Kidney glomerular epithelial cell (primary cell): ENCODE results near the gene CUL2.
"Not testable (repeated sequence)": the region's sequence is repeated elsewhere in the genome, so short reads cannot be mapped to it uniquely, and the experiment has no call there.

Source experiments
- DNase-seq: peaks from one replicate; lab custom pipeline; 2025; lab: John Stamatoyannopoulos, UW

Gene CUL2

DNA sequence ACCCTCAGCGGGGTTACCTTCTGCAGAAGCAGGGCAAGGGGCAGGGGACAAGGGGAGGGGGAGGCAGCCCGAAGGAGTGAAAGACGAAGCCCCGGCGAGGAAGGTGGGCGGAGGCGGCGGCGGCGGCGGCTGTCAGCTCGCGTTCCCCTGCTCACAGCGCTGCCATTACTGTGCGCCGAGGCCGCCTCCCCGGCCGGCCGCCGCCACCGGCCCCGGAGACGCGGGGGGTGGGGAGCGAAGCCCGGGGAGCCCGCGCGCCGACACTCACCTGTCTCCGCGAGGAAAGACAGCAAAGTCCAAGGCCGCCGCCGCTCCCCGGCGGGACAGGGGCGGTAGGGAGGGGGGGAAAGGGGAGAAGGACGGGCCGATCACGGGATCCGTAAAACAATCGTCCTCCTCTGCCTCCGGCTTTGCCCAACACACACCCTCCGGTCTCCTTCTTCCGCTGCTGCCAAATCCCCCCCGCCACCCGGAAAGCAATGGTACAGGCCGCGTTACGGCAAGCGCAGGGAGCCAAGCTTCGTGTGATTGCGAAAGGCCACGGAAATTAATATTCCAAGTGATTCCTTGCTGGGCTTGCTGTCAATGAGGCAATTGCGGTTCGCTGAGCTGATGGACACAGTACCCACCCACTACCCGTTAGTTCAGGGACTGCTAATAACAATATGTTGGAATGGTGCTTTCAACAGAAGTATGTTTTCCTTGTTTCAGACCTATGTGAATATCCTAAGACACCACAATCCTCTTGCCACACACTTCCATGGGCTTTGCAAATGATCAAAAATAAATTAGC is at the start of gene CUL2:
Gene CUL2, minus strand, starts transcription at position 180 of the 793 bp plus-strand sequence. CDS start 19,024 bp downstream, outside the sequence.
- DNase-seq: peak; percentile 86

DNA sequence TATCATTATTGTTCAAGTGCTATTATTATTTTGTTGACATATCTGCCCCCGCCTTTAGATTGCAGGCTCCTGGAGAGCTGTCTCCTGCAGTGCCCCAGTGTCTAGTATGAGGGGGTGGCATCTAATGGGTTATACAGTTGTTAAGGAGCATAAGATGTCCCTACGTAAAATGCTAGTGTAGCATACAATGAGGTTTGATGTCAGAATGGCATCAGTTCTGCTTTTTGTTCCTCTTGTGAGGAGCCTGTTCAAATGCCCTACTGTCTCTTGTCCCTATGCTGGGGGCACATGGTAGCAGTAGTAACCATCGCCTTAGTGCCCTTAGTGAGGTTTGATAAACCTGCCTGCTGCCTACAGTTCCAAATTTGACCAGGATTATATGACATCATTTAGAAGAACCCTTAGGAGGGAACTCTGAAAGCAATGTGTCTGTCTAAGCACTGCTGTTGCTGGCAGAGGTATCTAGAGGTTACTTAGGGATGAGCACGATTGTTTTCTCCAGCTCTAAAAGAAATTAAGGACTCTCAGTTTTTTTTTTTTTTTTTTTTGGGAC is 46.2 kb upstream of the CUL2 start:
- DNase-seq: no peak

DNA sequence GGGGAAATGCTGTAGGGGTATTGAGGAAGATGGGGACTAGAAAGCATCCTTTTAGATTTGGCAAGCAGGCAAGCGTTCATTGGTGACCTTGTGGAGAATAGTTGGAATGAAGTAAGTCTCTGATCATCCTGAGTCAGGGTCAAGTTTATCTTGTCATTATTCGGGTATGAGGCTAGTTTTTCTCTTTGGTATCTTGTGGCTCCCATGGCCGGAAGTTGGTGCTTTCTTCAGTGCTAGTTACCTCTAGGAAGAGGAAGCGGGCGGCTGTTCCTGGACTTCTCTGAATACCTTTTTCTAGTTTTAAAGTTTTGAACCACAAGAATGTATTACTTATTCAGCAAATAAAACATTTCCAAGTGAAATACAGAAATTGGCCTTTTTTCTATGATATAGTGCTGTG is 45.7 kb upstream of the CUL2 start:
- DNase-seq: no peak

DNA sequence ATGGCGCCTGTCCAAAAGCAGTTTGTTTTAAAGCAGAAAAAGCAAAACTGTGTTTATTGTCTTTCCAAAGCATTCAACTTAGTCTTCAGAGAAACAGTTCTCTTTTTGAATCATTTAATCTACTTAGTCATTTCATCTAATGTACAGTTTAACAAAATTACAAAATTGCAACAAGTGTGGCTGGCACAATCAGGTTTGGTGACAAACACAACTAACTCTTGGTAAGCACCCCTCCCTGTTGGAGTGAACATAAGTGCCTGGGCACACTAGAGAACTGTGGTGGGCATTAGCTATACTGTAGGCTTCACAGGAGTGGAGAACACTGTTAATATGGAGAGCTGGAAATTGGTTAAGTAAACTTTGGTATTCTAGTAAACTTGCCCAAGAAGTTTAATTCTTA is 43.4 kb upstream of the CUL2 start:
- DNase-seq: no peak

DNA sequence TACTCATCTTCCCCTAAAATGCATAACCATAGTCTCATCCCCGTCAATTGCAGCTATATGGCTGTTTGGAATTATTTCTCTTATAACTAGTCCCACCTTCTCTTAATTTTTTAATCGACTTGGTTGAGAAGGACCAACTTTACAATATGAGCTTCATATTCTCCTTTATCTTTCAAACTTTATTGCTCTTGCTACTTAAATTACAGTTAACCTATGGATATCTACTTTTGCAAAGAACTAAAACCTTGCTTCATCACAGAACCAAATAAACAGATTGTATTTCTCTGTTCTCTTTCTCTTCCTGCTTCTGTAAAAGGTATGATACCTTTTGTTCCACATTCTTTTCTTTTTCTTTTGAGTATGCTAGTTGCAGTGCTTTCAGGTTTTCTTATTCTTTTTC is 42.6 kb upstream of the CUL2 start:
- DNase-seq: no peak

DNA sequence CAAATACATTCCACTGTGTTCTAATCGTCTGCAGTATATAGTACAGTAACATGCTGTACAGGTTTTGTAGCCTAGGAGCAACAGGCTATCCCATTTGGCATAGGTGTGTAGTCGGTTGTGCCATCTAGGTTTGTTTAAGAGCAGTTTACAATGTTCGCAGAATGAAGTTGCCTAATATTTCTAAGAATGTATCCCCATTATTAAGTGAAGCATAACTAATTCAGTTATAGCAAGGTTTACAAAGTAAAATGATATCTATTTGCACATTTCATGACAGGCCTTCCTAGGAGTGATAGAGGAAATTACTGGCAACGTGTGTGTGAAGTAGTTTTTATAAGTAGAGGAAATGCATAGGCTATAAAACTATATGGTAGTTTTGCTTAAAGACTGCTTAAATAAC is 40.5 kb upstream of the CUL2 start:
- no peak for DNase-seq

DNA sequence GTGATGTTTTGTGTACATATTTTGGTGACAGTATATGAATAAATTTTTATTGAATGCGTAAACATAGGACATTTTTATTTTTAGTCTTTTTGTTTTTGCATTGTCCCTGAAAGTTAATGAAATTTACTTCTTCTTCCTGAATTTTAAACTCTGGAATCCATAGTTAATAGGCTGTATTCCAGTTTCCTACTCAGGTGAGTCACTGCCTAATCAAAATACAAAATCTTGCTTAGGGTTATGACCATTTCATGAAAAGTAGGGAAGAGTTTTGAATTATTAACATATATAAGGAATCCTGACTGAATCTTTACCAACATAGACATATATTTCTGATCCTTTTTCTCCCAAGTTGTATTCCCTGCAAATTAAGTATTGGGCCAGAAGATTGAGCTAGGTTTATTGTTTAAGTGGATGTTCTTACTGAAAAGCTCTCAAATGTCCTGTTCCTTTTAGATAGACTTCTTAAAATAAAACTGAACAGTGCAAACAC is 39.1 kb upstream of the CUL2 start:
- DNase-seq: no peak

DNA sequence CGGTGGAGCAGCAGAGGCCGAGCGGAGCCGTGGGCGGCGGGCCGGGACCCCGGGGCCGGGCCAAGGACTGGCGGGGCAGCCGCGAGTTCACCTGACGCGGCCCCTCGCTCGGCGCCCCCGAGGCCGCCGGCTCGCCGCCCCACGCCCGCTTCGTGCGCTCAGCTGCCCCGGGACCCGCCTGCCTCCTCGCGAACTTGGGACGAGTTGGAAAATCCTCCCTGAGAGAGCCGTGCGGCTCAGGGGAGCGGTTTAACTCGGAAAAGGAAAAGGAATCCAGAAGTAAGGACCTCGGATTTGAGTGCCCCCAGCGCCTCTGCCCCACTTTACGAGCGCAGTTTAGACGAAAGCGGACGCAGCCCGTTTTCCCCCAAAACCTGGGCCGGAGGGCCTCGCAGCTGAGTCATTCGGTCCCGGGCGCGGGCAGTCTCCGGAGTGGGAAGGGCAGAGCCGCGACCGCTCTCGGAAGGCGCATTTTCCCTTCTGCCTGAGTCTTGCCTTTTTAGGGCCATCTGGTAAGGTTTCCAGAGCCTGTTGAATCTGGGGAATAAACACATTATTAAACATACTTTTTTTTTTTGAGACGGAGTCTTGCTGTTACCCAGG is 37.2 kb upstream of the CUL2 start:
- DNase-seq: peak; percentile 39

DNA sequence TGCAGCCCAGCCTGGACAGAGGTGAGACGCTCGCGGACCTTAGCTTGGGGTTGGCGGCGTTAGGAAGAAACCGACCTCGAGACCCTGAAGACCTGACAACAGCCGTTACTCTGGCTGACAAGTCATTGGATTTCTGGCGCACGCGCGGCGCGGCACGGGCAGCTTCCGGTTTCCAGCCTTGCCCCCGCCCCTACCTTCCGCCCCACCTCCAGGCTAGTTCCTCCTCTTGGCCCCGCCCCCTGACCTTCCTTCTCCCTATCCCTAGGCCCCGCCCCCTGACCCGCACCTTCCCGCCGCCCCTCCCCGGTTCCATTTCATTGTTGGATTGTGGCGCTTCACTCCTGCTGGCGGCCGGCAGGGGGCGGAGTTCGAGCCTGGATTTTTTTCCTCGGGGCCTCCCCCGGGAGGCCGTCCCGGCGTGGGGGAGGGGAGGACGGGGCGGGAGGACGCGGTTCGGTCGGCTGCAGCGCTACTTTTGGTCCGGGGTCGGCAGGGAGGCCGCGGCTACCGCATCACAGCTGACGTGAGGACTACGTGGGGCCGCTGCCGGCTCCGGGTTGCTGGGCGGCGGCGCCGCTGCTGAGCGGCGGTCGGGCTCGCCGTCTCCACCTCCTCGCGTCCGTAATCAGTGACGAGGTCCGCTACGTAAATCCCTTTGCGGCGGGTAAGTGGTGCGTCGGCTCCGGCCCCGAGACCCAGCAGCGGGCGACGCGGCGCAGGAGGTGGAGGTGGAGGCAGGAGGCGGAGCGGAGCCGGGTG is 36.6 kb upstream of the CUL2 start, which contains the start of gene CREM:
Gene CREM, plus strand, starts transcription at position 317 of the 759 bp plus-strand sequence. CDS start 10,990 bp downstream, outside the sequence.
- peak; percentile 97 for DNase-seq

DNA sequence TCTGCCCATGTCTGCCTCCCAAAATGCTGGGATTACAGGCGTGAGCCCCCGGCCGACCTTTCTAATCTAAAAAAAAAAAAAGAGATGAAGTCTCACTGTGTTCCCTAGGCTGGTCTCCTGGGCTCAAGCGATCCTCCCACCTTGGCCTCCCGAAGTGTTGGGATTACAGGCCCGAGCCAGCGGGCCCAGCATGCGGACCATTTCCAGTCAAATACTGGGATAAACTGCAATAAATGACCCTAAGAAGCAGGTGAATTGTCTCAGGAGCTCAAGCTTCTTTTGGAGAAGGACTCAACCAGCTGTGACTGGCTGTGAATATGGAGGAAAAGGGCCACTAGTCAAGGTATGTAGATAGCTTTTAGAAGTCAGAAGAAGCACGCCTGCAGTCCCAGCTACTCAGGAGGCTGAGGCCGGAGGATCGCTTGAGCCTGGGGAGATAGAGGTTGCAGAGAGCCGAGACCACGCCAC is 36.0 kb upstream of the CUL2 start:
- DNase-seq: no peak

DNA sequence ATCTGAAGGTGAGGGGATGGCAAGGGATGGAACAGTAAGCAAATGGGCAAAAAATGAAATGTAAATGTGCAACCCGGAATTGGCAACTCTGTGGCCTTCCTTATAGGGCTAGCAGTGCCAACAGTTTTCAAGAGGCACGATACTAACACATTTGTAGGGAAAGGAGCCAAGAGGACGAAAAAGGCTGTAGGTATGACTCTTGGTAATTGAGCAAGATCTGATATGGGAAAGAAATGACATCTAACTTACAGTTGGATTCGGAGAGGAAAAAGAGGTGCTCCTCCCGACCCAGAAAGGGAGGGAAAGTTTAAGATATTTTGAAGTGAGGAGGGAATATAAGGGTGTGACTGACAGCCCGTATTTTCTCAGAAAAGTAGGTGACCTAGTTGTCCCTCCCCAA is 34.4 kb upstream of the CUL2 start:
- no peak for DNase-seq

DNA sequence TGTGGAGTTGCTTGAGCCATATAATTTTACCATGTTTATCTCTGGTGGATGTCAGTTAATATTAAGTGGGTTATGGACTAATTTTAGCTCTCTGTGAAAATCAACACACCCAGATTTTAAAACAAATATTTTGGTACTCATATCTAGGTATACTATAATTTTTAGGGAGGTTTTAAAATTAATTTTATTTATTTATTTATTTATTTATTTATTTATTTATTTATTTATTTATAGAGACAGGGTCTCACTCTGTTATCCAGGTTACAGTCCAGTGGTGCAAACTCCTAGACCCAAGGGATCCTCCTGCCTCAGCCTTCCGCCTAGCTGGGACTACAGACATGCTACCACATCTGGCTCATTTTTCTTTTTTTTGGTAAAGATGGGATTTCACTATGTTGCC is 29.2 kb upstream of the CUL2 start:
- no peak for DNase-seq

DNA sequence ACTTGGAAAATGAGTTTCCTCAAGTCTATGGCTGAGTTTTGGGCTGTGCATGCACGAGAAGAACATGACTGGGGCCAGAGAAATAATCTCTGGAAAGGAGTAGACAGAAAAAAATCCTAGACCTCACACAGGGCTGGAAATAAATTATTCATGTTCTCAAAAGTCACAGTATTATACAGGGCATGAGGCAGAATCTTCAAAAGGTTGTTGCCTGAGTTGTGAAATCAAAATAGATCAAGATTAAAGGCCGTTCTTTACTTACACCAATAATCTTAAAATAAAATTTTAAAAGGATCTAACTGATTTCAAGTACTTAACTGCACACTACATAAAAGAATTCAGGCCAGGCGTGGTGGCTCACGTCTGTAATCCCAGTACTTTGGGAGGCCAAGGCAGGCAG is 22.4 kb upstream of the CUL2 start:
- no peak for DNase-seq

DNA sequence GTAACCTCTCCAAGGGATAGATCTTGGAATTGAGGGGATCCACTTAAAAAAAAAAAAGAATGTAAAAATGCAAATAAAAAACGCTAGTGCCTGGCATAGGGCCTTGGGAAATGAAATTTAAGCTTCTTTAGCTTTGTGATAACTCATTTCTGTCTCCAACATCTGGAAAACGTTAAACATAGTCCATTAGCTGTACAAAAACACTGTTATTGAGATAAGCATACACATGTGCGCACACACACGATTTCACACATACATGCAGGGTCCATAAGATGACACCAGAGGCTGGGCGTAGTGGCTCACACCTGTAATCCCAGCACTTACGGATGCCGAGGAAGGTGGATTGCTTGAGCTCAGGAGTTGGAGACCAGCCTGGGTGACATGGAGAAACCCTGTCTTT is 13.7 kb upstream of the CUL2 start:
- no peak for DNase-seq

DNA sequence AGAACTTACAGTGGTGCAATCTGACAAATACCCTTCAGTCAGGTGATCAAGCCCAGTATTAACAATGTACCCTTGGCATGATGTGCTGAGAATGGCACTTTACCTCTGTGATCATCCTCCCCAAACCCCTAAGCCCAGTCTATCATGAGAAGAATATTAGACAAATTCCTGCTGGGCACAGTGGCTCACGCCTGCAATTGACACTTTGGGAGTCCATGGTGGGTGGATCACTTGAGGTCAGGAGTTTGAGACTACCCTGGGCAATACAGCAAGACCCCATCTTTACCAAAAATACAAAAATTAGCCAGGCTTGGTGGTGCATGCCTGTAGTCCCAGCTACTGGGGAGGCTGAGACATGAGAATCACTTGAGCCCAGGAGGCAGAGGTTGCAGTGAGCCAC is 7.4 kb upstream of the CUL2 start:
- no peak for DNase-seq

DNA sequence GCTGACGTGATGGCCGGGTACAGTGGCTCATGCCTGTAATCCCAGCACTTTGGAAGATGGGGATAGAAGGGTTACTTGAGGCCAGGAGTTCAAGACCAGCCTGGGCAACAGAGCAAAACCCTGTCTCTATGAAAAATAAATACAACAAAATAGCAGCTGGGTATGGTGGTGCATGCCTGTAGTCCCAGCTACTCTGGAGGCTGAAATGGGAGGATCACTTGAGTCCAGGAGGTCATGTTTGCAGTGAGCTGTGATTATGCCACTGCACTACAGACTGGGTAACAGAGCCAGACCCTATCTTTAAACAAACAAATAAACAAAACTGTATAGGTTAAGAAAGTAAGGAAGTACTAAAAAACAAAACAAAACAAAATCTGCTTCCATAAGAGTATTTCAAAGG is 6.2 kb upstream of the CUL2 start:
- DNase-seq: no peak

DNA sequence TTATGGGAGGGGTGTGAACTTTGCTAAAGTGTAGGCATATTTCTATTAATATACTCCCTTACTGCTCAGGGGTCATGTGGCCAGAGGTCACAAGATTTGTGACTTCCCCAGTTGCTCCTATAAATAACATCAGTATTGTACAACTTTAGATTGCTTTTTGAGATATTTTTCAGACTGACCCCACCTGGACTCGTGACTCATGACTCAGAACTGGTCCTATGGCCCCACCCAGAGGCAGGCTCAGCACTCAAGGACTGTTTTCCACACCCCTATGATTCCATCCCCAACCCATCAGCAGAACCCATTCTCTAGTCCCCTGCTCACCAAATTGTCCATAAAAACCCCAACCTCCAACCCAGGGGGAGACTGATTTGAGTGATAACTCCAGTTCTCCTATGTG is 2.7 kb upstream of the CUL2 start:
- DNase-seq: no peak

DNA sequence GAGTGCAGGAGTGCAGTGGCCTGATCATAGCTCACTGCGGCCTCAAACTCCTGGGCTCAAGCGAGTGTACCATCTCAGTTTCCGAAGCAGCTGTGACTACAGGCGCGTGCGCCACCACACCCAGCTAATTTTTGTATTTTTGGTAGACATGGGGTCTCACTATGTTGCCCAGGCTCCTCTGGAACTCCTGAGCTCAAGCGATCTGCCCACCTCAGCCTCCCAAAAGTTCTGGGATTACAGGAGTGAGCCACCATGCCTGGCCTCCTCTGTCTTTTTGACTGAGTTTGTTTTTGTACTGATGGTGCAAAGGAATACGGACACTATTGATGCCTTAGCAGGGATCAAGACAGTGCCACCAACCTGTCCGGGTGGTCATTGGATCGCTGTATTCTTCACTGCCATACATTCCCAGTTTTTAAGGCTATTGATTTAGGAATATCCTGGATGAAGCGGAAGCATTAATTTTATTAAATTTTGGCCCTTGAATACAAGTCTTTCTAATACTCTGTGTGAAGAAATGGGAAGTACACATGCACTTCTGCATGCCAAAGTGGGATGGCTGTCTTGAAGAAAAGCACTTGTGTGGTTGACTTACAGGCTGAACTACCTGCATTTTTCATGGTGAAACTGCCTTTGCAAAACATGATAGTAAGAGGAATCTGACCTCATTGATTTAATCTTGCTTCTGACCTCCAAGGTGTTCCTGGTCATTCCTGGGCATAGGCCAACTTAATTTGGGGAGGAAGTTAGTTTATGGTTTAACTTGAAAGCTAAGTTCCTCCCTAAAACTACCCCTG is 2.1 kb upstream of the CUL2 start:
- no peak for DNase-seq

DNA sequence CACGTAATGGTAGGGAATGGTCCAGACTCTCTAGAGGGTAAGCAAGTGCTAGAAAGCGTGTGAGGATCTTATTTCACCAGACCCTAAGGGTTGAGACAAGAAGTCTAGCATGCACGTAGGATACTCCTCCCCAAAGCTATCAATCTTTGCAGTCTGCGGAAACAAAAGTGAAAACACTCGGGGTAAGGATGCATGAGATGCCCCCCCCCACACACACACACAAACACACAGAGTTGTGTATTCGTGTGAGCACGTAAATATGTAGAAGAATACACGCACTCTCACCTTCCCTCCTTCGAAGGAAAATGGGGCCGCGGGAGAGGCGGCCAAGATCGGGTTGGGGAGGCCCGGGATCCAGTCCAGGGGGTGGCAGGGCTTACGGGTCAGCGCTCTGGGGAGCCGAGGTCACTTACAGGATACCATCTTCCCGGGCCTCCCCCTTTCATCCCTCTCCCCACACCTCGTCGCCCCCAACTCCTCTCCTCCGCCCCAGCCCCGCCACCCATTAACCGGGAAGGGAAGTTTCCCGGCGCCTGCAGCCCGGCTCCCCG is 455 bp downstream of the CUL2 start:
- DNase-seq: no peak

DNA sequence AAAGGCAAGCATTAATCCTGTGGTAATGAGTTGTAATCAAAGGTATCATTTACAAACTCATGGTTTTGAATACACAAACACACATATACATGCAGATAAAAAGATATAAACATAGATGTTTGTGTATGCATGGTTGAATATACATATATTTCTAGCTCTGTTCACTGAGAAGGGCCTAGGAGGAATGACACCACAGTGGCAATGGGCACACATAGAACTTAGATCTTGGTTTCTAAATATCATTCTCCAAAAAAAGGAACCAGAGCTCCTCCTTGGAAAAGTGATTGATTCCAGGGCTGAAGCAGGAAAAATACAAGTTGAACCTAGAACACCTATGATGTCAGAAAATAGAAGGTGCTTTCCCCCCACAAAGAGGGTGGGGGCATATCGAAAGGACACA is 6.9 kb downstream of the CUL2 start:
- DNase-seq: no peak

DNA sequence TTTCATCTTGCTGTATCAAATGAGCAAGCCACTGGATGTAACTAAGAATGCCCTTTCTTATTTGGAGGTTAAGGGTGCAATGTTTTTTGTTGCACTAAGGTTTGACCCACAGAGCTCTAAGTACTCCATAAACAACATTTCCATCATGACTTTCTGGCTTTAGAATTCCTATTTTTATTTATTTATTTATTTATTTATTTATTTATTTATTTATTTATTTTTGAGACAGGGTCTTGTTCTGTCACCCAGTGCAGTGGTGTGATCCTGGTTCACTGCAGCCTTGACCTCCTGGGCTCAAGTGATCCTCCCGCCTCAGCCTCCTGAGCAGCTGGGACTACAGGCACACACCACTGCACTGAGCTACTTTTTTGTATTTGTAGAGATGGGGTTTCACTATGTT is 9.9 kb downstream of the CUL2 start:
- DNase-seq: not testable (repeated sequence)
